Myocyte (in vitro differentiated cells): ENCODE results near the gene BAK1. TPM values are rescaled to one million over a fixed set of nuclear protein-coding genes. Genes with fewer than 3 reads are reported as not detected.

Source experiments
- DNase-seq: peaks from one replicate; pipeline ENCODE4 v3.0.0-alpha.2; 2012; ENCODE audit warnings: low read depth
- polyA plus RNA-seq: library from polyadenylated mRNA; unstranded; fragments of >200 nt; gene quantifications from one replicate; pipeline ENCODE4 v1.2.1, GENCODE V29; 2012; ENCODE audit warnings: missing spikeins
- total RNA-seq: library from RNA; depleted of rRNA; stranded (reverse); fragments of >200 nt; gene quantifications from 2 replicates; pipeline ENCODE4 v1.2.3, GENCODE V29; 2014

BAK1 gene
- 23.9 and 27.3 TPM in 2 replicates for total RNA-seq
- polyA plus RNA-seq = 41.2 TPM

- peak; percentile 92 for DNase-seq
Observed at GRCh38 chr6:33579828-33580714, at the start of gene BAK1. BAK1 (minus strand) TSS chr6:33580276; CDS start chr6:33577604, 2,672 bp downstream.

GRCh38 chr6:33628401-33628964 is 48.4 kb upstream of the BAK1 start:
- peak; percentile 45 for DNase-seq

- DNase-seq = peak; percentile 47
Observed at GRCh38 chr6:33627876-33628275, 47.8 kb upstream of the BAK1 start.

GRCh38 chr6:33624856-33625255 is 44.8 kb upstream of the BAK1 start:
- DNase-seq = no peak

GRCh38 chr6:33623895-33624381 is 43.9 kb upstream of the BAK1 start:
- DNase-seq = no peak

GRCh38 chr6:33622456-33623431 is 42.7 kb upstream of the BAK1 start:
- DNase-seq = no peak

- DNase-seq = no peak
Observed at GRCh38 chr6:33621711-33622388, 41.8 kb upstream of the BAK1 start.

GRCh38 chr6:33620856-33621710 is 41.0 kb upstream of the BAK1 start, which contains the start of gene ITPR3:
ITPR3 (plus strand) TSS chr6:33621322; CDS start chr6:33621603, 281 bp downstream.
- DNase-seq = peak; percentile 69

GRCh38 chr6:33620158-33620855 is 40.2 kb upstream of the BAK1 start:
- peak; percentile 71 for DNase-seq

GRCh38 chr6:33619166-33619840 is 39.2 kb upstream of the BAK1 start:
- peak; percentile 26 for DNase-seq

- no peak for DNase-seq
Observed at GRCh38 chr6:33616913-33617312, 36.8 kb upstream of the BAK1 start.

- DNase-seq = no peak
Observed at GRCh38 chr6:33616113-33616512, 36.0 kb upstream of the BAK1 start.

- DNase-seq = peak; percentile 97
Observed at GRCh38 chr6:33613795-33614168, 33.7 kb upstream of the BAK1 start.

GRCh38 chr6:33613146-33613794 is 33.2 kb upstream of the BAK1 start:
- peak; percentile 93 for DNase-seq

GRCh38 chr6:33610779-33611732 is 31.0 kb upstream of the BAK1 start:
- DNase-seq = no peak

- peak; percentile 29 for DNase-seq
Observed at GRCh38 chr6:33610067-33610466, 30.0 kb upstream of the BAK1 start.

GRCh38 chr6:33609528-33609927 is 29.5 kb upstream of the BAK1 start:
- peak; percentile 92 for DNase-seq
